Suprapubic skin (tissue), 4 donors: ENCODE measurements around the gene MYOM1. TPM values are rescaled to one million over a fixed set of nuclear protein-coding genes. Genes with fewer than 3 reads are reported as not detected.

Experiments
- DNase-seq, 2 donors: peaks; one replicate each; pipeline ENCODE4 v3.0.0-alpha.2; 2019; ENCODE audit warnings: low spot score in 2 of 2
- H3K27ac ChIP-seq: fragments of 200-600 bp; sonication (generic); one replicate; pipeline ENCODE4 v1.5.1; 2019
- H3K27me3 ChIP-seq: fragments of 200-600 bp; sonication (generic); one replicate; pipeline ENCODE4 v1.5.1; 2019
- H3K36me3 ChIP-seq: fragments of 200-600 bp; sonication (generic); one replicate; pipeline ENCODE4 v1.5.1; 2019
- H3K4me1 ChIP-seq: fragments of 200-600 bp; sonication (generic); one replicate; pipeline ENCODE4 v1.5.1; 2019
- H3K4me3 ChIP-seq: fragments of 200-600 bp; sonication (generic); one replicate; pipeline ENCODE4 v1.5.1; 2019; ENCODE audit warnings: mild to moderate bottlenecking
- H3K9me3 ChIP-seq: fragments of 200-600 bp; sonication (generic); one replicate; pipeline ENCODE4 v1.5.1; 2019
- EP300 ChIP-seq: sonication (generic); formaldehyde crosslinking; IDR thresholded peaks from one replicate; pipeline ENCODE4 v1.6.1; 2017; ENCODE audit warnings: antibody characterized with exemption
- POLR2A ChIP-seq, 2 donors: fragments of 450-650 bp; IDR thresholded peaks; one replicate each; pipeline ENCODE4 v1.6.1; 2017; ENCODE audit warnings: antibody characterized with exemption in 2 of 2, mild to moderate bottlenecking in 2 of 2, moderate library complexity in 2 of 2
- POLR2AphosphoS5 ChIP-seq, 3 donors: sonication (generic); formaldehyde crosslinking; IDR thresholded peaks; one replicate each; pipeline ENCODE4 v1.6.1; 2017; ENCODE audit warnings: antibody characterized with exemption in 3 of 3
- WGBS: methylation state at CpG from one replicate; pipeline ENCODE4 v1.1.5; 2018; 5-methylcytosine and 5-hydroxymethylcytosine counted together
- total RNA-seq, 4 donors: library from RNA; depleted of rRNA; stranded (reverse); fragments of >200 nt; gene quantifications; one replicate each; pipeline ENCODE4 v1.1.0, GENCODE V29; 2016
- TF ChIP-seq, protein P1 (sequence below), 2 donors: fragments of 200-600 bp in 1 of 2; fragments of 450-650 bp in 1 of 2; sonication (generic) in 1 of 2; IDR thresholded peaks; one replicate each; pipeline ENCODE4 v1.5.1; 2016 to 2019; ENCODE audit warnings: antibody characterized with exemption in 2 of 2, mild to moderate bottlenecking in 1 of 2, moderate library complexity in 1 of 2

Gene MYOM1
- total RNA-seq, 4 donors from 2014 or later, result 0.99 to 2.1 (median 1.6) TPM

DNA sequence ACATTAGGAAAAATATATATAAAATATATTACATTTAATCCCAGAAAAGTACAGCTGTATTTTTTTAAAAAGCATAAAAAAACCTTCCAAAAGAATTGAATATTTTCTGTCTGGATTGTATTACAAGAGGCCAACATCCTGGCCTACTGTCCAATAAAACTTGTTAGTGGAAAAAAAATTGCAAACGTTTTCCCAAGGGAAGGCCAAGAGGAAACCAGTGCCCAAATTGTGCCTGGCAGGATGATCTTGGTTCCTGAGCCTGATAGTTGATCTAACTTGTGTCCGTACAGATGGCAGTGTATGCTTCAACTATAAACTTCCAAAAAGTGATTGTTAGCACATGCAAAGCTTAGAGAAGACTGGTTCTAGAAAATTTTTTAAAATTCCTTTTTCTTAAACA lies 116.2 kb downstream of the MYOM1 start:
- H3K27me3 ChIP-seq, result no peaks in the 10 kb centered on the region
- no peak overlapping the region for H3K27ac ChIP-seq
- peaks cover 12% of the 10 kb centered on the region for H3K4me1 ChIP-seq
- no peak overlapping the region for H3K4me3 ChIP-seq
- TF ChIP-seq POLR2A (IDR thresholded peaks at IDR 0.05) (no peak), POLR2AphosphoS5 (IDR thresholded peaks at IDR 0.05) (no peak), EP300 (no peak)
- TF ChIP-seq, protein P1, sequence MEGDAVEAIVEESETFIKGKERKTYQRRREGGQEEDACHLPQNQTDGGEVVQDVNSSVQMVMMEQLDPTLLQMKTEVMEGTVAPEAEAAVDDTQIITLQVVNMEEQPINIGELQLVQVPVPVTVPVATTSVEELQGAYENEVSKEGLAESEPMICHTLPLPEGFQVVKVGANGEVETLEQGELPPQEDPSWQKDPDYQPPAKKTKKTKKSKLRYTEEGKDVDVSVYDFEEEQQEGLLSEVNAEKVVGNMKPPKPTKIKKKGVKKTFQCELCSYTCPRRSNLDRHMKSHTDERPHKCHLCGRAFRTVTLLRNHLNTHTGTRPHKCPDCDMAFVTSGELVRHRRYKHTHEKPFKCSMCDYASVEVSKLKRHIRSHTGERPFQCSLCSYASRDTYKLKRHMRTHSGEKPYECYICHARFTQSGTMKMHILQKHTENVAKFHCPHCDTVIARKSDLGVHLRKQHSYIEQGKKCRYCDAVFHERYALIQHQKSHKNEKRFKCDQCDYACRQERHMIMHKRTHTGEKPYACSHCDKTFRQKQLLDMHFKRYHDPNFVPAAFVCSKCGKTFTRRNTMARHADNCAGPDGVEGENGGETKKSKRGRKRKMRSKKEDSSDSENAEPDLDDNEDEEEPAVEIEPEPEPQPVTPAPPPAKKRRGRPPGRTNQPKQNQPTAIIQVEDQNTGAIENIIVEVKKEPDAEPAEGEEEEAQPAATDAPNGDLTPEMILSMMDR (IDR thresholded peaks at IDR 0.05), result no peak
- H3K36me3 ChIP-seq, result no peaks in the 10 kb centered on the region
- DNase-seq, result no peak
- WGBS, result 27% methylated on average over 2 of the region's 2 CpGs
- no peaks in the 10 kb centered on the region for H3K9me3 ChIP-seq

DNA sequence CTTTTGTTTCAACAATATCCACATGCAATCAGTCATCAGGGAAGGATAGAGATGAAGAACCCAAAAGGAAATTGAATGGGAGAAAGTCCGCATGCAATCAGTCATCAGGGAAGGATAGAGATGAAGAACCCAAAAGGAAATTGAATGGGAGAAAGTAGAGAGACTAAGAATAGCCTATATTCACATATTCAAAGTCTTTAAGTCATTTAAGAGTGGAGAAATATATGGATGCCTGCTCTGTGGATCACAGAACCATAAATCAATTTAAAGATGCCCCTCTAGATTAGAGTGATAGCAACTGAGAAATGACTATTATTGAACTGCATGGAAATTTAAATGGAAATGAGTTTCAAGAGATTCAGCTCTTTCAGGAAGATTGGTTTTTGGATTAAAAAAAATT lies 116.8 kb downstream of the MYOM1 start:
- Histone ChIP-seq H3K4me3 (no peak overlapping the region), H3K27me3 (no peaks in the 10 kb centered on the region), H3K9me3 (no peaks in the 10 kb centered on the region), H3K27ac (no peak overlapping the region), H3K4me1 (peaks cover 12% of the 10 kb centered on the region), H3K36me3 (no peaks in the 10 kb centered on the region)
- WGBS, result 88% methylated on average over 1 of the region's 1 CpG
- no peak for TF ChIP-seq POLR2A (IDR thresholded peaks at IDR 0.05)
- DNase-seq, result no peak

DNA sequence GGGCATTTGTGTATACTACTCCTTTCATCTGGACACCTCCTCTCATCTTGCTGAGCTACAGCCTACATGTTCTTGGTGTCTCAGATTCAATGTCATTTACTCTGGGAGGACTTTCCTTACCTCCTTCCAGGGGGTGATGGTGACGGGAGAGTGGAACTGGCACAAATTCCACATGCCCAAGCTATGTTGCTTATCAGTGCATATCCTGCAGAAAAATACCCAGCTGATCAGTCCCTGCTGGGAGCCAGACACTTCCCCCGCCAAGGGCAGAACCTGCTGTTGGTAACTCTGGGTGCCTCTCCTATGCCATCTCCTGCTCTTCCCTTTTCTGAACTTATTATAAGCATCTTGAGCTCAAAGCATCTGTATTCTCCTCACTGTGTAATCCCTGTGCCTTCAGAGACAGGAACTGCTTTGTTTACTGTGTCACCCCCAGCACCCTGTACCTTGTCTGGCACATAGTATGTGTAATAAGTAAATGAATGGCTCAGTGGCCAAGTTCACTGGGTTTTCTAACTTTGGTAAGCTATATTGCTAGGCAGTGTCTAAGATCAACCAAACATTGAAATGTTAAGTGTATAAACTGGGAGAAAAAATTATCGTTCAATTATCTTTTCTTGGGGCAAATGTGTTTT lies 119.2 kb downstream of the MYOM1 start:
- no peak overlapping the region for H3K4me3 ChIP-seq
- H3K4me1 ChIP-seq, result peaks cover 12% of the 10 kb centered on the region
- DNase-seq, result no peak
- WGBS, result 84% methylated on average over 3 of the region's 3 CpGs
- TF ChIP-seq POLR2A (IDR thresholded peaks at IDR 0.05) (no peak), POLR2AphosphoS5 (IDR thresholded peaks at IDR 0.05) (no peak), EP300 (no peak)
- TF ChIP-seq, protein P1 (IDR thresholded peaks at IDR 0.05), result no peak
- no peak overlapping the region for H3K27ac ChIP-seq
- H3K36me3 ChIP-seq, result no peaks in the 10 kb centered on the region
- no peaks in the 10 kb centered on the region for H3K27me3 ChIP-seq
- no peaks in the 10 kb centered on the region for H3K9me3 ChIP-seq

DNA sequence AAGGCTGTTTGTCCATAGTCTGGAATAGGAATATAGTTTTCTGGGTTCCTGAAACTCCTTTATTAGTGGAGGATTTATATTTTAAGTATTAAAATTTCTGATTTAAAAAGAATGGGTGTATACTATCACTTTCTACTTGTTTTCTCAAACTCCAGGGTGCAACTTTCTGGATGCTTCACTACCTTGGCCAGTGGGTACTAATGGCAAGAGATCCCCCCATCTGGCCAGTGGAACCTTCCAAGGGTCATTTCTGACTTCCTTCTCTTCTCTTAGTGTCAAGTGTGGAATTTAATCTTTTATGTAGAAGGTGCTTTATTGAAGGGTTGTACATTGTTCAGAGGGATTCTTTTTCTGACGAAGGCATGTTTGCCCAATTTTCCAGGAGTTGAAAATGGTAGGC lies 120.4 kb downstream of the MYOM1 start:
- H3K4me1 ChIP-seq, result peaks cover 10% of the 10 kb centered on the region
- 54% methylated on average over 1 of the region's 1 CpG for WGBS

DNA sequence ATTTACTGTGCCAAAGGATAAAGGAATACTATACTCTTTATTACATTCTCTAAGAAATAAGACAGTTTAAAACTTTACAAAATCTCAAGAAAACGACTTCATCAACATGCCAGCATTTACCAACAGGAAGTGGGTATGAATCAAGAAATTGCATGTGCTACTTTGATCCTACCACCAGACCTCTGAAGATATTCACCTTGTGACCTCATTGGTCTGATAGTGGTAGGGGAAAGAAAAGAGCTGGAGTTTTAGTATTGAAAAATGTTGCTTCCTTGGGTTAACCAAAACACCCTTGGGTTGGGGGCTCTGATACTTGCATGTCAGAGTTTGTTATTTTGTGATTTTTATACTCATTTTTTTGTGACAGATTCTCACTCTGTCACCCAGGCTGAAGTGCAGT lies 122.7 kb downstream of the MYOM1 start:
- Histone ChIP-seq H3K4me1 (no peaks in the 10 kb centered on the region), H3K4me3 (no peak overlapping the region), H3K27ac (no peak overlapping the region), H3K27me3 (no peaks in the 10 kb centered on the region), H3K36me3 (no peaks in the 10 kb centered on the region), H3K9me3 (no peaks in the 10 kb centered on the region)
- WGBS, result 27% methylated on average over 1 of the region's 1 CpG
- DNase-seq, result no peak
- TF ChIP-seq, protein P1 (IDR thresholded peaks at IDR 0.05), result no peak
- TF ChIP-seq EP300 (no peak), POLR2A (IDR thresholded peaks at IDR 0.05) (no peak), POLR2AphosphoS5 (IDR thresholded peaks at IDR 0.05) (no peak)

More for the DNA sequence above, 120.4 kb downstream of the MYOM1 start:
- DNase-seq, result no peak
- Histone ChIP-seq H3K36me3 (no peaks in the 10 kb centered on the region), H3K9me3 (no peaks in the 10 kb centered on the region), H3K4me3 (no peak overlapping the region), H3K27ac (no peak overlapping the region), H3K27me3 (no peaks in the 10 kb centered on the region)
- TF ChIP-seq POLR2AphosphoS5 (IDR thresholded peaks at IDR 0.05) (no peak), POLR2A (IDR thresholded peaks at IDR 0.05) (no peak), EP300 (no peak)
- TF ChIP-seq, protein P1 (IDR thresholded peaks at IDR 0.05), result no peak

DNA sequence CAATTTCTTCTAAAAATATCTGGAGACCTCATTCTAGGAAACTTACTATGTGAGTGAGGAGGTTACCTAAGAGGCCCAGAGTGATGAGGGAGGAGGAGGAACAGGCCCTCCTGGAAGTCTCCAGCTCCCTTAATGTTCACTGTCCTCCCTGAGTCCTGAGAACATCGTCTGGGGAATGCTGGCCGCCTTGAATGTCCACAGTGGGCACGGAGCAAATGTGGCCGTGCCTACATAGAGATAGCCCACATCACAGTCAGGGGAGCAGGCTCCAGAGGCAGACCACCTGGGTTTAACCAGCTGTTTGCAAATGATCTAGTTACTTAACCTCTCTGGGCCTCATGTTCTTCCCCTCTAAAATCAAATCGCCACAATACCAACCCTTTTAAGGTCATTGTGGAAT lies 123.8 kb downstream of the MYOM1 start:
- H3K27me3 ChIP-seq, result no peaks in the 10 kb centered on the region
- no peaks in the 10 kb centered on the region for H3K4me1 ChIP-seq
- no peak overlapping the region for H3K27ac ChIP-seq
- 98% methylated on average over 4 of the region's 5 CpGs for WGBS
- no peak overlapping the region for H3K4me3 ChIP-seq
- no peaks in the 10 kb centered on the region for H3K36me3 ChIP-seq
- H3K9me3 ChIP-seq, result no peaks in the 10 kb centered on the region
- TF ChIP-seq POLR2AphosphoS5 (IDR thresholded peaks at IDR 0.05) (no peak), EP300 (no peak), POLR2A (IDR thresholded peaks at IDR 0.05) (no peak)
- TF ChIP-seq, protein P1 (IDR thresholded peaks at IDR 0.05), result no peak
- DNase-seq, result no peak
